ENCODE measurements around the gene NLGN1.

NLGN1 gene

GRCh38 chr3:174089592-174089991 lies 692.0 kb downstream of the NLGN1 start:
- Histone ChIP-seq H3K36me3 (ENCODE audit: control insufficient read depth, insufficient read depth, low read length) (no peaks in the 10 kb centered on the region), H3K27me3 (replicated peaks; ENCODE audit: control insufficient read depth, insufficient read depth, low read length) (no peaks in the 10 kb centered on the region), H3K4me3 (replicated peaks; ENCODE audit: low read depth, low read length) (no peak overlapping the region)
- TF ChIP-seq CTCF (IDR thresholded peaks at IDR 0.05; ENCODE audit: insufficient read depth, low read length, poor library complexity, severe bottlenecking), result no peak
- DNase-seq (ENCODE audit: extremely low read depth, insufficient read length), result no peak

GRCh38 chr3:174094669-174095068 lies 697.1 kb downstream of the NLGN1 start:
- TF ChIP-seq CTCF (IDR thresholded peaks at IDR 0.05; ENCODE audit: insufficient read depth, low read length, poor library complexity, severe bottlenecking), result no peak
- Histone ChIP-seq H3K4me3 (replicated peaks; ENCODE audit: low read depth, low read length) (no peak overlapping the region), H3K36me3 (ENCODE audit: control insufficient read depth, insufficient read depth, low read length) (no peaks in the 10 kb centered on the region), H3K27me3 (replicated peaks; ENCODE audit: control insufficient read depth, insufficient read depth, low read length) (no peaks in the 10 kb centered on the region)
- no peak for DNase-seq (ENCODE audit: extremely low read depth, insufficient read length)

- DNase-seq (ENCODE audit: extremely low read depth, insufficient read length), result no peak
- no peak overlapping the region for H3K4me3 ChIP-seq (replicated peaks; ENCODE audit: low read depth, low read length)
Measured at GRCh38 chr3:174097686-174098085, 700.1 kb downstream of the NLGN1 start.

GRCh38 chr3:174098746-174099145 lies 701.2 kb downstream of the NLGN1 start:
- no peak for TF ChIP-seq CTCF (IDR thresholded peaks at IDR 0.05; ENCODE audit: insufficient read depth, low read length, poor library complexity, severe bottlenecking)
- DNase-seq (ENCODE audit: extremely low read depth, insufficient read length), result no peak

More at GRCh38 chr3:174097686-174098085, 700.1 kb downstream of the NLGN1 start:
- Histone ChIP-seq H3K36me3 (ENCODE audit: control insufficient read depth, insufficient read depth, low read length) (no peaks in the 10 kb centered on the region), H3K27me3 (replicated peaks; ENCODE audit: control insufficient read depth, insufficient read depth, low read length) (no peaks in the 10 kb centered on the region)
- no peak for TF ChIP-seq CTCF (IDR thresholded peaks at IDR 0.05; ENCODE audit: insufficient read depth, low read length, poor library complexity, severe bottlenecking)

GRCh38 chr3:174099724-174100123 lies 702.2 kb downstream of the NLGN1 start:
- Histone ChIP-seq H3K36me3 (ENCODE audit: control insufficient read depth, insufficient read depth, low read length) (no peaks in the 10 kb centered on the region), H3K4me3 (replicated peaks; ENCODE audit: low read depth, low read length) (no peak overlapping the region), H3K27me3 (replicated peaks; ENCODE audit: control insufficient read depth, insufficient read depth, low read length) (no peaks in the 10 kb centered on the region)
- no peak for DNase-seq (ENCODE audit: extremely low read depth, insufficient read length)
- TF ChIP-seq CTCF (IDR thresholded peaks at IDR 0.05; ENCODE audit: insufficient read depth, low read length, poor library complexity, severe bottlenecking), result no peak

More at GRCh38 chr3:174098746-174099145, 701.2 kb downstream of the NLGN1 start:
- Histone ChIP-seq H3K27me3 (replicated peaks; ENCODE audit: control insufficient read depth, insufficient read depth, low read length) (no peaks in the 10 kb centered on the region), H3K4me3 (replicated peaks; ENCODE audit: low read depth, low read length) (no peak overlapping the region), H3K36me3 (ENCODE audit: control insufficient read depth, insufficient read depth, low read length) (no peaks in the 10 kb centered on the region)

- no peak for DNase-seq (ENCODE audit: extremely low read depth, insufficient read length)
- no peak overlapping the region for H3K4me3 ChIP-seq (replicated peaks; ENCODE audit: low read depth, low read length)
Measured at GRCh38 chr3:174100744-174101143, 703.2 kb downstream of the NLGN1 start.

More at GRCh38 chr3:174100744-174101143, 703.2 kb downstream of the NLGN1 start:
- Histone ChIP-seq H3K27me3 (replicated peaks; ENCODE audit: control insufficient read depth, insufficient read depth, low read length) (no peaks in the 10 kb centered on the region), H3K36me3 (ENCODE audit: control insufficient read depth, insufficient read depth, low read length) (no peaks in the 10 kb centered on the region)
- no peak for TF ChIP-seq CTCF (IDR thresholded peaks at IDR 0.05; ENCODE audit: insufficient read depth, low read length, poor library complexity, severe bottlenecking)

Data from GM06990 (cell line).